Measurements from ENCODE around the gene RBP2. TPM values are rescaled to one million over a fixed set of nuclear protein-coding genes. Genes with fewer than 3 reads are reported as not detected.

The RBP2 gene
- total and polyA plus RNA-seq, 9 of the 15 experiments (the other 6 are each of a cell fraction or from before 2014, with no cell fraction given), result not detected

DNA sequence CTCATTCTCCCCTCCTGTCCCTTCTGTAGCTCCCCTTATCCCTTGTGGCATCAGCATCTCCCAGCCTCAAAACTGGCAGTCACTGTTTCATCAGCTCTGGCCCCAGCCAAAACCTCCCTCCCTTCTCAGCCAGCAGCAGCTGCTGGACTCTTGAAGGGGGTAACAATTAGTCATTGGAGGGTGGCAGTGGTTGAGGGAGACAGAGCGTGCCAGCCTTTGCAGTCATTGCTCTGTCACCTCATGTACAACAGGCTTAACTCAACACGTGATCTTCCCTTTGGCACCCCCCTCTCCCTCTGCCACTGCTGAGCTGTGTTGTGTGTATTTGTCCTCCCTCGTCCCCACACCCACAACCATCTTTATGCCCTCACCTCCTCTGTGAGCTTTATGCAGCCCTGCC lies 28.2 kb downstream of the RBP2 start:
- H3K36me3 ChIP-seq (ENCODE audit: control insufficient read depth, insufficient read depth, low read length), result no peaks in the 10 kb centered on the region
- H2AFZ ChIP-seq (ENCODE audit: low read depth, low read length), result no peak overlapping the region
- WGBS (ENCODE audit: insufficient coverage, low coverage, missing lambda C conversion rate), result 0% methylated on average over 3 of the region's 3 CpGs
- H3K4me1 ChIP-seq (replicated peaks in 1 of 2; ENCODE audit: control insufficient read depth in 2 of 2, insufficient read depth in 2 of 2, low read length in 2 of 2), result no peaks in the 10 kb centered on the region
- ChIA-PET POLR2A (interaction anchor here (0.6 kb wide), 1 partner anchor 21 kb away, joined by 4 read pairs; no protein-coding TSS in a partner anchor), CTCF (ENCODE audit: low intra/inter-chr PET ratio) (no interaction called here)
- H3K79me2 ChIP-seq (ENCODE audit: control insufficient read depth, insufficient read depth, low read length), result no peaks in the 10 kb centered on the region
- H3K9me1 ChIP-seq (ENCODE audit: control insufficient read depth, insufficient read depth, low read length), result no peaks in the 10 kb centered on the region
- H3K27me3 ChIP-seq (ENCODE audit: control insufficient read depth in 2 of 2, insufficient read depth in 2 of 2, low read length in 2 of 2), result peaks cover 0 to 5% of the 10 kb centered on the region in 2 experiments; a peak in 1 of 5 replicates
- H3K27ac ChIP-seq (ENCODE audit: extremely low read depth, low read depth, low read length), result no peak overlapping the region
- FAIRE-seq (no peak), DNase-seq (ENCODE audit: extremely low read depth in 1 of 4, low spot score in 3 of 4) (no peak), ATAC-seq (no peak)
- no peaks in the 10 kb centered on the region for H4K20me1 ChIP-seq (replicated peaks; ENCODE audit: control insufficient read depth, insufficient read depth, low read length)
- no TSS peak for BruUV-seq (replicated peaks)
- H3K4me2 ChIP-seq (ENCODE audit: insufficient read depth, low read length), result no peak overlapping the region
- no peak overlapping the region for H3K4me3 ChIP-seq
- intact Hi-C loops (cut with micrococcal nuclease), result no loop called here
- H3K9ac ChIP-seq (ENCODE audit: insufficient read depth in 1 of 2, low read depth in 2 of 2, low read length in 2 of 2), result no peak overlapping the region
- in situ Hi-C loops (cut with MboI), result no loop called here
- H3K9me3 ChIP-seq (replicated peaks; ENCODE audit: control insufficient read depth, insufficient read depth, low read depth, low read length), result no peaks in the 10 kb centered on the region
- TF ChIP-seq MCM5 (IDR thresholded peaks at IDR 0.05; ENCODE audit: low read depth), result no peak
- TF ChIP-seq HIVEP1 (CRISPR knock-in tag; IDR thresholded peaks at IDR 0.05), result no peak
- TF ChIP-seq, protein P1, sequence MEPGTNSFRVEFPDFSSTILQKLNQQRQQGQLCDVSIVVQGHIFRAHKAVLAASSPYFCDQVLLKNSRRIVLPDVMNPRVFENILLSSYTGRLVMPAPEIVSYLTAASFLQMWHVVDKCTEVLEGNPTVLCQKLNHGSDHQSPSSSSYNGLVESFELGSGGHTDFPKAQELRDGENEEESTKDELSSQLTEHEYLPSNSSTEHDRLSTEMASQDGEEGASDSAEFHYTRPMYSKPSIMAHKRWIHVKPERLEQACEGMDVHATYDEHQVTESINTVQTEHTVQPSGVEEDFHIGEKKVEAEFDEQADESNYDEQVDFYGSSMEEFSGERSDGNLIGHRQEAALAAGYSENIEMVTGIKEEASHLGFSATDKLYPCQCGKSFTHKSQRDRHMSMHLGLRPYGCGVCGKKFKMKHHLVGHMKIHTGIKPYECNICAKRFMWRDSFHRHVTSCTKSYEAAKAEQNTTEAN (CRISPR knock-in tag; IDR thresholded peaks at IDR 0.05), result no peak
- TF ChIP-seq COPS2 (conservative IDR thresholded peaks at IDR 0.05), result no peak
- TF ChIP-seq ZNF707 (CRISPR knock-in tag; conservative IDR thresholded peaks at IDR 0.05), result no peak
- TF ChIP-seq NR3C1 (CRISPR knock-in tag; IDR thresholded peaks at IDR 0.05), result no peak
- no peak for TF ChIP-seq RB1 (IDR thresholded peaks at IDR 0.05; ENCODE audit: low read depth)
- TF ChIP-seq ASH1L (IDR thresholded peaks at IDR 0.05; ENCODE audit: borderline replicate concordance, low read depth, partially characterized antibody), result no peak
- TF ChIP-seq JUN (IDR thresholded peaks at IDR 0.05; ENCODE audit: borderline replicate concordance, low read depth, low read length), result no peak
- no peak for TF ChIP-seq JUN (CRISPR knock-in tag; IDR thresholded peaks at IDR 0.05; ENCODE audit: borderline replicate concordance)
- TF ChIP-seq, protein P2, sequence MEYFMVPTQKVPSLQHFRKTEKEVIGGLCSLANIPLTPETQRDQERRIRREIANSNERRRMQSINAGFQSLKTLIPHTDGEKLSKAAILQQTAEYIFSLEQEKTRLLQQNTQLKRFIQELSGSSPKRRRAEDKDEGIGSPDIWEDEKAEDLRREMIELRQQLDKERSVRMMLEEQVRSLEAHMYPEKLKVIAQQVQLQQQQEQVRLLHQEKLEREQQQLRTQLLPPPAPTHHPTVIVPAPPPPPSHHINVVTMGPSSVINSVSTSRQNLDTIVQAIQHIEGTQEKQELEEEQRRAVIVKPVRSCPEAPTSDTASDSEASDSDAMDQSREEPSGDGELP (CRISPR knock-in tag; IDR thresholded peaks at IDR 0.05; ENCODE audit: borderline replicate concordance), result no peak
- no peak for TF ChIP-seq FOXA1 (IDR thresholded peaks at IDR 0.05; ENCODE audit: borderline replicate concordance)
- no peak for TF ChIP-seq ZZZ3 (IDR thresholded peaks at IDR 0.05)
- TF ChIP-seq, protein P3, sequence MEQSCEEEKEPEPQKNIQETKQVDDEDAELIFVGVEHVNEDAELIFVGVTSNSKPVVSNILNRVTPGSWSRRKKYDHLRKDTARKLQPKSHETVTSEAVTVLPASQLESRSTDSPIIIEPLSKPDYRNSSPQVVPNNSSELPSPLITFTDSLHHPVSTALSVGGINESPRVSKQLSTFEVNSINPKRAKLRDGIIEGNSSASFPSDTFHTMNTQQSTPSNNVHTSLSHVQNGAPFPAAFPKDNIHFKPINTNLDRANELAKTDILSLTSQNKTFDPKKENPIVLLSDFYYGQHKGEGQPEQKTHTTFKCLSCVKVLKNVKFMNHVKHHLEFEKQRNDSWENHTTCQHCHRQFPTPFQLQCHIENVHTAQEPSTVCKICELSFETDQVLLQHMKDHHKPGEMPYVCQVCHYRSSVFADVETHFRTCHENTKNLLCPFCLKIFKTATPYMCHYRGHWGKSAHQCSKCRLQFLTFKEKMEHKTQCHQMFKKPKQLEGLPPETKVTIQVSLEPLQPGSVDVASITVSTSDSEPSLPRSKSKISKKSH (CRISPR knock-in tag; IDR thresholded peaks at IDR 0.05), result no peak
- no peak for TF ChIP-seq ZNF121 (CRISPR knock-in tag; conservative IDR thresholded peaks at IDR 0.05)
- no peak for TF ChIP-seq SOX6 (IDR thresholded peaks at IDR 0.05)
- TF ChIP-seq, protein P4, sequence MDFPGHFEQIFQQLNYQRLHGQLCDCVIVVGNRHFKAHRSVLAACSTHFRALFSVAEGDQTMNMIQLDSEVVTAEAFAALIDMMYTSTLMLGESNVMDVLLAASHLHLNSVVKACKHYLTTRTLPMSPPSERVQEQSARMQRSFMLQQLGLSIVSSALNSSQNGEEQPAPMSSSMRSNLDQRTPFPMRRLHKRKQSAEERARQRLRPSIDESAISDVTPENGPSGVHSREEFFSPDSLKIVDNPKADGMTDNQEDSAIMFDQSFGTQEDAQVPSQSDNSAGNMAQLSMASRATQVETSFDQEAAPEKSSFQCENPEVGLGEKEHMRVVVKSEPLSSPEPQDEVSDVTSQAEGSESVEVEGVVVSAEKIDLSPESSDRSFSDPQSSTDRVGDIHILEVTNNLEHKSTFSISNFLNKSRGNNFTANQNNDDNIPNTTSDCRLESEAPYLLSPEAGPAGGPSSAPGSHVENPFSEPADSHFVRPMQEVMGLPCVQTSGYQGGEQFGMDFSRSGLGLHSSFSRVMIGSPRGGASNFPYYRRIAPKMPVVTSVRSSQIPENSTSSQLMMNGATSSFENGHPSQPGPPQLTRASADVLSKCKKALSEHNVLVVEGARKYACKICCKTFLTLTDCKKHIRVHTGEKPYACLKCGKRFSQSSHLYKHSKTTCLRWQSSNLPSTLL (IDR thresholded peaks at IDR 0.05), result no peak
- TF ChIP-seq E2F4 (CRISPR knock-in tag; IDR thresholded peaks at IDR 0.05; ENCODE audit: low read depth), result no peak

Measured in K562 (cell line).